ENCODE results near the gene LRBA.
"Not testable (repeated sequence)": the region's sequence is repeated elsewhere in the genome, so short reads cannot be mapped to it uniquely, and the experiment has no call there.

The LRBA gene

DNA sequence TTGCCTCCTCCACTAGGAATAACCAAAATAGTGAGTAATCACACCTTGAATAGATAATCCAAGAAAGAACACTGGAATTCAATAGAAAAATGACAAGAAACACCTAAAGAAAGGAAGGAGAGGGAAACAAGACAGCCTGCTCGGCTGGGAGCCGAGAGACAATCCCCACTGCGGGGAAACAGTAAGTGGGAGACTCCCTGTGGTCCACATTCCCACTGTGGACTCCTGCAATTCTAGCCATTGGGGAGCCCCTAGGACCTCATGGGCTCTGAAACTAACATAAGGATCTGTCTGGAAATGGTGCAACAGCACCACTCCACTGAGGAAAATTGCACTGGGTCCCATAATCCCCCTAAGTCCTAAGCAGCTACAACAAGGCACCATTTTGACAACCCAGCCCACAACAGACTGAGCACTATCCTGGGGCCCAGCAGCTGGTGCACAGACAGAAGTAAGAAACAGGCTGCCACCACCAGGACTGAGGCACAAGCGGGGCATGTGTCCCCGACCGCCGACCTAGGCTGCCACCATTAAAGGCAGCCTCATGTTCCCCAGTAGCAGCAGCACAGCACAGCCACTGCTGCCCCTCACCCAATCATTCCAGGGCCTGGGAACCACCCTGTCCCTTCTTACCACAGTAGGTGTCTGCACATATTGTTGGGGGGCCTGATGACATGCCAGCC is 14.2 kb downstream of the LRBA start:
- no peak overlapping the region for H2AFZ ChIP-seq (ENCODE audit: low read depth, low read length)
- H3K36me3 ChIP-seq (ENCODE audit: insufficient read depth, low read length), result no peaks in the 10 kb centered on the region
- no peaks in the 10 kb centered on the region for H3K9me3 ChIP-seq (ENCODE audit: low read length)
- H3K4me1 ChIP-seq (ENCODE audit: insufficient read depth, low read length), result no peaks in the 10 kb centered on the region
- H3K4me3 ChIP-seq (ENCODE audit: low read length), result no peak overlapping the region
- no peaks in the 10 kb centered on the region for H3K27me3 ChIP-seq (ENCODE audit: insufficient read depth, low read length)

- Histone ChIP-seq H3K9me3 (ENCODE audit: low read length) (no peaks in the 10 kb centered on the region), H3K4me1 (ENCODE audit: insufficient read depth, low read length) (no peaks in the 10 kb centered on the region), H3K4me3 (ENCODE audit: low read length) (no peak overlapping the region), H2AFZ (ENCODE audit: low read depth, low read length) (no peak overlapping the region), H3K36me3 (ENCODE audit: insufficient read depth, low read length) (no peaks in the 10 kb centered on the region), H3K27me3 (ENCODE audit: insufficient read depth, low read length) (no peaks in the 10 kb centered on the region)
Measured at GRCh38 chr4:150999086-150999485, 16.0 kb downstream of the LRBA start.

DNA sequence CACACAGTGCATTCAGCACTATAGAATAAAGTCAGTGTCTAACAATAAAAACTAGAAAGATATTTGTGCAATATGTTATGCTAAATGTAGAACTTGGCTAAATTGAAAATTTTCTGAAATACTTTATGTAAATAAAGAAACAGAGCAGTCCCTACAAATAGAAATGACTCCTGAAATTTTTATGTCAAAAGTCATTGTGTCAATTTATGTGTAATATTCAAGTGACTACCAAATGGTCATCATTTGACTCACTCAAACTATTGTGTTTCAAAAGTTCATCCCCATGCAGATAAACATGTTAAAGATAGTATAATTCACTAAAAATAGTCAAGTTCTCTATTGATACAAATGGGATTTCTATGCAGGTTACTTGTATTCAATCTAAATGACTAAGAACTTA is 17.9 kb downstream of the LRBA start:
- Histone ChIP-seq H3K36me3 (ENCODE audit: insufficient read depth, low read length) (no peaks in the 10 kb centered on the region), H3K4me1 (ENCODE audit: insufficient read depth, low read length) (no peaks in the 10 kb centered on the region), H3K27me3 (ENCODE audit: insufficient read depth, low read length) (no peaks in the 10 kb centered on the region), H2AFZ (ENCODE audit: low read depth, low read length) (no peak overlapping the region), H3K9me3 (ENCODE audit: low read length) (no peaks in the 10 kb centered on the region), H3K4me3 (ENCODE audit: low read length) (no peak overlapping the region)

- Histone ChIP-seq H3K36me3 (ENCODE audit: insufficient read depth, low read length) (no peaks in the 10 kb centered on the region), H3K27me3 (ENCODE audit: insufficient read depth, low read length) (no peaks in the 10 kb centered on the region), H2AFZ (ENCODE audit: low read depth, low read length) (no peak overlapping the region), H3K9me3 (ENCODE audit: low read length) (no peaks in the 10 kb centered on the region), H3K4me3 (ENCODE audit: low read length) (no peak overlapping the region), H3K4me1 (ENCODE audit: insufficient read depth, low read length) (no peaks in the 10 kb centered on the region)
Measured at GRCh38 chr4:150994721-150995120, 20.4 kb downstream of the LRBA start.

GRCh38 chr4:150993577-150993976 is 21.5 kb downstream of the LRBA start:
- not testable (repeated sequence) for H3K9me3 ChIP-seq (ENCODE audit: low read length); H3K4me3 ChIP-seq (ENCODE audit: low read length); H3K36me3 ChIP-seq (ENCODE audit: insufficient read depth, low read length); H3K27me3 ChIP-seq (ENCODE audit: insufficient read depth, low read length); H2AFZ ChIP-seq (ENCODE audit: low read depth, low read length); H3K4me1 ChIP-seq (ENCODE audit: insufficient read depth, low read length)

- no peaks in the 10 kb centered on the region for H3K9me3 ChIP-seq (ENCODE audit: low read length)
- H3K36me3 ChIP-seq (ENCODE audit: insufficient read depth, low read length), result no peaks in the 10 kb centered on the region
Measured at GRCh38 chr4:150990993-150991392, 24.1 kb downstream of the LRBA start.

GRCh38 chr4:150990250-150990649 is 24.8 kb downstream of the LRBA start:
- Histone ChIP-seq H3K4me3 (ENCODE audit: low read length) (no peak overlapping the region), H3K27me3 (ENCODE audit: insufficient read depth, low read length) (no peaks in the 10 kb centered on the region), H3K36me3 (ENCODE audit: insufficient read depth, low read length) (no peaks in the 10 kb centered on the region), H2AFZ (ENCODE audit: low read depth, low read length) (no peak overlapping the region), H3K4me1 (ENCODE audit: insufficient read depth, low read length) (no peaks in the 10 kb centered on the region), H3K9me3 (ENCODE audit: low read length) (no peaks in the 10 kb centered on the region)

More at GRCh38 chr4:150990993-150991392, 24.1 kb downstream of the LRBA start:
- Histone ChIP-seq H3K4me3 (ENCODE audit: low read length) (no peak overlapping the region), H2AFZ (ENCODE audit: low read depth, low read length) (no peak overlapping the region), H3K4me1 (ENCODE audit: insufficient read depth, low read length) (no peaks in the 10 kb centered on the region), H3K27me3 (ENCODE audit: insufficient read depth, low read length) (no peaks in the 10 kb centered on the region)

DNA sequence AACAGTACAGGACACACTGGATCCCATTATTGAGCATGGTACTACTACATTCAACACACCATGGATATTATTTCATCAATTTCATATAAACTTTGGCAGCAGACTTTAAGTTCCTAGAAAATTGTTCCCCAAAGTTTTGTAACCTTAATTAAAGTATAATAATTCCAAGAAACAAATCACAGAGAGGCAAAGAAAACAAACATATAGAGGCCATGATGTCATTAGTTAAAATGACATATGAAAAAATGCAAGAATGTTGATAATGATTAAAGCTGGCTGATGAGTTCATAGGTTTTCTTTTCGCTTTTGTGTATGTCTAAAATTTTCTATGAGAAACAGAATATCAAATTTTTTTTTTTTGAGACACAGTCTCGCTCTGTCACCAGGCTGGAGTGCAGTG is 26.8 kb downstream of the LRBA start:
- Histone ChIP-seq H3K4me3 (ENCODE audit: low read length) (no peak overlapping the region), H2AFZ (ENCODE audit: low read depth, low read length) (no peak overlapping the region), H3K4me1 (ENCODE audit: insufficient read depth, low read length) (no peaks in the 10 kb centered on the region), H3K27me3 (ENCODE audit: insufficient read depth, low read length) (no peaks in the 10 kb centered on the region), H3K36me3 (ENCODE audit: insufficient read depth, low read length) (no peaks in the 10 kb centered on the region), H3K9me3 (ENCODE audit: low read length) (no peaks in the 10 kb centered on the region)

DNA sequence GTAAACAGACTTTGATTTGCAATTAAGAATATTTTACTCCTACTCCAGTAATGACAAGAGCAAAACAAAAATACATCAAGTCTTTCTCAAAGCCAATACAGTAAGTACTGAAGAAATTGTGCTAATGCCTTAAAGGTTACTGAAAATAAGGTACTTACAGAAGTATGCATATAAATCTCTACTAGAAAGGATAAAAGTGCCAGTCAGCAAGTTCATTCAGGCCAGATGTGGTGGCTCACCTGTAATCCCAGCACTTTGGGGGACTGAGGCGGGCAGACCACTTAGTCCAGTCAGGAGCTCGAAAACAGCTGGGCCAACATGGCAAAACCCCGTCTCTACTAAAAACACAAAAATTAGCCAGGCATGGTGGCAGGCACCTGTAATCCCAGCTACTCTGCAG is 27.9 kb downstream of the LRBA start:
- H3K9me3 ChIP-seq (ENCODE audit: low read length), result no peaks in the 10 kb centered on the region
- H2AFZ ChIP-seq (ENCODE audit: low read depth, low read length), result no peak overlapping the region
- H3K4me3 ChIP-seq (ENCODE audit: low read length), result no peak overlapping the region
- H3K27me3 ChIP-seq (ENCODE audit: insufficient read depth, low read length), result no peaks in the 10 kb centered on the region
- H3K36me3 ChIP-seq (ENCODE audit: insufficient read depth, low read length), result no peaks in the 10 kb centered on the region
- H3K4me1 ChIP-seq (ENCODE audit: insufficient read depth, low read length), result no peaks in the 10 kb centered on the region

DNA sequence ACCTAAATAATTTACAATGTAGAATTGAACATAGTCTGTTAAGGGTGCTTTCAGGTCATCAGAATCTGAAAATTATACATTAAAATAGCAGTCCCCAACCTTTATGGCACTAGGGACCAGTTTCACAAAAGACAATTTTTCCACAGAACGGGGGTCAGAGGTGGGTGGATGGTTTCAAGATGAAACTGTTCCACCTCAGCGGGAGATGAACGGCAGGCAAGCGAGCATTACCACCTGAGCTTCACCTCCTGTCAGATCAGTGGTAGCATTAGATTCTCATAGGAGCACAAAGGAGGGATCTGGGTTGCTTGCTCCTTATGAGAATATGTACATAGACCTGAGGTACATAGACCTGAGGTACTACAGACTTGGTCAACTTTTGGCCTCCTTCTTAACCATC is 29.0 kb downstream of the LRBA start:
- Histone ChIP-seq H3K4me3 (ENCODE audit: low read length) (no peak overlapping the region), H3K4me1 (ENCODE audit: insufficient read depth, low read length) (no peaks in the 10 kb centered on the region), H3K9me3 (ENCODE audit: low read length) (no peaks in the 10 kb centered on the region), H3K36me3 (ENCODE audit: insufficient read depth, low read length) (no peaks in the 10 kb centered on the region), H3K27me3 (ENCODE audit: insufficient read depth, low read length) (no peaks in the 10 kb centered on the region), H2AFZ (ENCODE audit: low read depth, low read length) (no peak overlapping the region)

- no peaks in the 10 kb centered on the region for H3K9me3 ChIP-seq (ENCODE audit: low read length)
- H3K36me3 ChIP-seq (ENCODE audit: insufficient read depth, low read length), result no peaks in the 10 kb centered on the region
- no peak overlapping the region for H2AFZ ChIP-seq (ENCODE audit: low read depth, low read length)
- no peak overlapping the region for H3K4me3 ChIP-seq (ENCODE audit: low read length)
- H3K4me1 ChIP-seq (ENCODE audit: insufficient read depth, low read length), result no peaks in the 10 kb centered on the region
- H3K27me3 ChIP-seq (ENCODE audit: insufficient read depth, low read length), result no peaks in the 10 kb centered on the region
Measured at GRCh38 chr4:150983851-150984250, 31.2 kb downstream of the LRBA start.

- Histone ChIP-seq H3K27me3 (ENCODE audit: insufficient read depth, low read length) (no peaks in the 10 kb centered on the region), H3K9me3 (ENCODE audit: low read length) (no peaks in the 10 kb centered on the region), H3K36me3 (ENCODE audit: insufficient read depth, low read length) (no peaks in the 10 kb centered on the region), H3K4me1 (ENCODE audit: insufficient read depth, low read length) (no peaks in the 10 kb centered on the region), H2AFZ (ENCODE audit: low read depth, low read length) (no peak overlapping the region), H3K4me3 (ENCODE audit: low read length) (no peak overlapping the region)
Measured at GRCh38 chr4:150982557-150983233, 32.4 kb downstream of the LRBA start.

DNA sequence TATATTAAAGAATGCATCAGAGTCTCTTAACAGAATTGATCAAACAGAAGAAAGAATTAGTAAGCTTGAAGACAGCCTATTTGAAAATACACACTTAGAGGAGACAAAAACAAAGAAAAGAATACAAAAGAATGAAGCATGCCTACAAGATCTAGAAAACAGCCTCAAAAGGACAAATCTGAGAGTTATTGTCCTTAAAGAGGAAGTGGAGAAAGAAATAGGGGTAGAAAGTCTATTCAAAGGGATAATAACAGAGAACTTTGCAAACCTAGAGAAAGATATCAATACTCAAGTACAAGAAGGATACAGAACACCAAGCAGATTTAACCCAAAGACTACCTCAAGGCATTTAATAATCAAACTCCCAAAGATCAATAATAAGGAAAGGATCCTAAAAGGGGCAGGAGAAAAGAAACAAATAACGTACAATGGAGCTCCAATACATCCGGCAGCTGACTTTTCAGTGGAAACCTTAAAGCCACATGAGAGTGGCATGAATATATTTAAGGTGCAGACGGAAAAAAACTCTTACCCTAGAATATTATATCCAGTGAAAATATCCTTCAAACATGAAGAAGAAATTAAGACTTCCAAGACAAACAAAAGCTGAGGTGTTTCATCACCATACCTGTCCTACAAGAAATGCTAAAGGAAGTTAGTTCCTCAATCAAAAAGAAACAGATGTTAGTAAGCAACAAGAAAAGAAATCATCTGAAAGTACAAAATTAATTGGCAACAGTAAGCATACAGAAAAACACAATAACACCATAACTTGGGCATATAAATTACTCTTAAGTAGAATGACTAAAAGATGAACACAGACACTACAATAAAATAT is 36.1 kb downstream of the LRBA start:
- no peak overlapping the region for H2AFZ ChIP-seq (ENCODE audit: low read depth, low read length)
- H3K36me3 ChIP-seq (ENCODE audit: insufficient read depth, low read length), result no peaks in the 10 kb centered on the region
- H3K4me3 ChIP-seq (ENCODE audit: low read length), result no peak overlapping the region
- H3K4me1 ChIP-seq (ENCODE audit: insufficient read depth, low read length), result no peaks in the 10 kb centered on the region
- no peaks in the 10 kb centered on the region for H3K27me3 ChIP-seq (ENCODE audit: insufficient read depth, low read length)
- no peaks in the 10 kb centered on the region for H3K9me3 ChIP-seq (ENCODE audit: low read length)
